Suprapubic skin (tissue), 4 donors: Measurements from ENCODE around the gene ABRACL. TPM values are rescaled to one million over a fixed set of nuclear protein-coding genes. Genes with fewer than 3 reads are reported as not detected.
"Not testable (repeated sequence)": the region's sequence is repeated elsewhere in the genome, so short reads cannot be mapped to it uniquely, and the experiment has no call there.

ENCODE experiments used
- DNase-seq, 2 donors: peaks; one replicate each; pipeline ENCODE4 v3.0.0-alpha.2; 2019; ENCODE audit warnings: low spot score in 2 of 2
- H3K27ac ChIP-seq: fragments of 200-600 bp; sonication (generic); one replicate; pipeline ENCODE4 v1.5.1; 2019
- H3K27me3 ChIP-seq: fragments of 200-600 bp; sonication (generic); one replicate; pipeline ENCODE4 v1.5.1; 2019
- H3K36me3 ChIP-seq: fragments of 200-600 bp; sonication (generic); one replicate; pipeline ENCODE4 v1.5.1; 2019
- H3K4me1 ChIP-seq: fragments of 200-600 bp; sonication (generic); one replicate; pipeline ENCODE4 v1.5.1; 2019
- H3K4me3 ChIP-seq: fragments of 200-600 bp; sonication (generic); one replicate; pipeline ENCODE4 v1.5.1; 2019; ENCODE audit warnings: mild to moderate bottlenecking
- H3K9me3 ChIP-seq: fragments of 200-600 bp; sonication (generic); one replicate; pipeline ENCODE4 v1.5.1; 2019
- CTCF ChIP-seq, 2 donors: fragments of 200-600 bp in 1 of 2; fragments of 450-650 bp in 1 of 2; sonication (generic) in 1 of 2; IDR thresholded peaks; one replicate each; pipeline ENCODE4 v1.5.1; 2016 to 2019; ENCODE audit warnings: antibody characterized with exemption in 2 of 2, mild to moderate bottlenecking in 1 of 2, moderate library complexity in 1 of 2
- EP300 ChIP-seq: sonication (generic); formaldehyde crosslinking; IDR thresholded peaks from one replicate; pipeline ENCODE4 v1.6.1; 2017; ENCODE audit warnings: antibody characterized with exemption
- POLR2A ChIP-seq, 2 donors: fragments of 450-650 bp; IDR thresholded peaks; one replicate each; pipeline ENCODE4 v1.6.1; 2017; ENCODE audit warnings: antibody characterized with exemption in 2 of 2, mild to moderate bottlenecking in 2 of 2, moderate library complexity in 2 of 2
- POLR2AphosphoS5 ChIP-seq, 3 donors: sonication (generic); formaldehyde crosslinking; IDR thresholded peaks; one replicate each; pipeline ENCODE4 v1.6.1; 2017; ENCODE audit warnings: antibody characterized with exemption in 3 of 3
- WGBS: methylation state at CpG from one replicate; pipeline ENCODE4 v1.1.5; 2018; 5-methylcytosine and 5-hydroxymethylcytosine counted together
- total RNA-seq, 4 donors: library from RNA; depleted of rRNA; stranded (reverse); fragments of >200 nt; gene quantifications; one replicate each; pipeline ENCODE4 v1.1.0, GENCODE V29; 2016

Gene ABRACL
- total RNA-seq, 4 donors from 2014 or later = 12.0 to 25.0 (median 16.0) TPM

GRCh38 chr6:138991206-138991605 is 37.3 kb upstream of the ABRACL start:
- H3K4me3 ChIP-seq = no peak overlapping the region
- H3K36me3 ChIP-seq = no peaks in the 10 kb centered on the region
- H3K4me1 ChIP-seq = peaks cover 12% of the 10 kb centered on the region
- 82% methylated on average over 5 of the region's 5 CpGs for WGBS
- no peak for TF ChIP-seq EP300
- TF ChIP-seq POLR2A (IDR thresholded peaks at IDR 0.05) = no peak
- TF ChIP-seq POLR2AphosphoS5 (IDR thresholded peaks at IDR 0.05) = no peak
- TF ChIP-seq CTCF (IDR thresholded peaks at IDR 0.05) = no peak
- H3K27me3 ChIP-seq = no peaks in the 10 kb centered on the region
- no peak for DNase-seq
- H3K27ac ChIP-seq = no peak overlapping the region
- H3K9me3 ChIP-seq = no peaks in the 10 kb centered on the region

- not testable (repeated sequence) for H3K36me3 ChIP-seq, H3K4me3 ChIP-seq, H3K9me3 ChIP-seq, H3K4me1 ChIP-seq, H3K27me3 ChIP-seq, H3K27ac ChIP-seq, DNase-seq
- WGBS = 87% methylated on average over 5 of the region's 5 CpGs
These were observed 35.6 kb upstream of the ABRACL start for GRCh38 chr6:138992965-138993364.

- DNase-seq, H3K27me3 ChIP-seq, H3K27ac ChIP-seq, H3K4me1 ChIP-seq, H3K36me3 ChIP-seq, H3K9me3 ChIP-seq, H3K4me3 ChIP-seq: not testable (repeated sequence)
- 74% methylated on average over 1 of the region's 1 CpG for WGBS
These were observed 35.1 kb upstream of the ABRACL start for GRCh38 chr6:138993410-138993809.

DNA sequence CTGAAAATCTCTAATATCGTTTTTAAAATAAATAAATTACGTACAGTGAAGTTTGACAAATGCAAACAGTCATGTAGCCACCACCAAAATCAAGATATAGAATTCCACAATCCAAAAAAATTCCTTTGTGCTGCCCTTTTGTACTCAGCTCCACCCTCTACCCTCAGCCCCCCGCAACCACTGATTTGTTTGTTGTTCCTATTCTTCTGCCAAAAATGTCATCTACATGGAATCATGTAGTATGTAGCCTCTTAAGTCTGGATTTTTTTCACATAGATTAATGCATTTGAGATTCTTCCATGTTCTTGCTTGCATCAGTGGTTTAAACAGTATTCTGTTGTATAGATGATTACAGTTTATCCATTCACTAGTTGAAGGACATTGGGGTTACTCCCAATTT is 32.0 kb upstream of the ABRACL start:
- 83% methylated on average over 3 of the region's 3 CpGs for WGBS
- Histone ChIP-seq H3K27ac (no peak overlapping the region), H3K36me3 (no peaks in the 10 kb centered on the region), H3K4me3 (no peak overlapping the region), H3K9me3 (no peaks in the 10 kb centered on the region), H3K27me3 (no peaks in the 10 kb centered on the region), H3K4me1 (no peaks in the 10 kb centered on the region)
- TF ChIP-seq POLR2AphosphoS5 (IDR thresholded peaks at IDR 0.05) (no peak), CTCF (IDR thresholded peaks at IDR 0.05) (no peak), EP300 (no peak)
- DNase-seq = no peak

GRCh38 chr6:138997136-138997535 is 31.4 kb upstream of the ABRACL start:
- Histone ChIP-seq H3K4me1 (no peaks in the 10 kb centered on the region), H3K36me3 (no peaks in the 10 kb centered on the region), H3K27ac (no peak overlapping the region), H3K4me3 (no peak overlapping the region), H3K9me3 (no peaks in the 10 kb centered on the region), H3K27me3 (no peaks in the 10 kb centered on the region)
- WGBS = 82% methylated on average over 5 of the region's 5 CpGs
- DNase-seq = no peak
- TF ChIP-seq POLR2A (IDR thresholded peaks at IDR 0.05) = no peak
- TF ChIP-seq POLR2AphosphoS5 (IDR thresholded peaks at IDR 0.05) = no peak
- no peak for TF ChIP-seq EP300
- no peak for TF ChIP-seq CTCF (IDR thresholded peaks at IDR 0.05)

- WGBS = 68% methylated on average over 4 of the region's 4 CpGs
- Histone ChIP-seq H3K4me3 (no peak overlapping the region), H3K36me3 (no peaks in the 10 kb centered on the region), H3K4me1 (no peaks in the 10 kb centered on the region), H3K27ac (no peak overlapping the region), H3K9me3 (no peaks in the 10 kb centered on the region), H3K27me3 (no peaks in the 10 kb centered on the region)
- DNase-seq = no peak
- no peak for TF ChIP-seq EP300
- no peak for TF ChIP-seq POLR2A (IDR thresholded peaks at IDR 0.05)
- TF ChIP-seq CTCF (IDR thresholded peaks at IDR 0.05) = no peak
- TF ChIP-seq POLR2AphosphoS5 (IDR thresholded peaks at IDR 0.05) = no peak
These were observed 28.4 kb upstream of the ABRACL start for GRCh38 chr6:138999949-139000725.
